GM12878 (cell line): ENCODE data around the gene ZNF423. TPM values are rescaled to one million over a fixed set of nuclear protein-coding genes. Genes with fewer than 3 reads are reported as not detected.

ENCODE experiments used
- BCL3 ChIP-seq: IDR thresholded peaks from 2 replicates; pipeline ENCODE4 v1.6.1; 2011; ENCODE audit warnings: borderline replicate concordance, low read depth, mild to moderate bottlenecking, moderate library complexity, low read length; ENCODE audit not compliant: insufficient read depth, poor library complexity, severe bottlenecking
- CHD2 ChIP-seq: IDR thresholded peaks from 2 replicates; pipeline ENCODE4 v1.6.1; 2011; ENCODE audit warnings: low read depth, low read length, improper control_type of control experiment, borderline replicate concordance
- LARP7 ChIP-seq: fragments of 450-650 bp; IDR thresholded peaks from 2 replicates; pipeline ENCODE4 v1.6.1; 2017; ENCODE audit warnings: mild to moderate bottlenecking
- PAX8 ChIP-seq: fragments of 450-650 bp; IDR thresholded peaks from 2 replicates; pipeline ENCODE4 v1.6.1; 2017; ENCODE audit warnings: mild to moderate bottlenecking, moderate library complexity
- PBX3 ChIP-seq: IDR thresholded peaks from 2 replicates; pipeline ENCODE4 v1.6.1; 2011; ENCODE audit warnings: mild to moderate bottlenecking, low read depth, low read length, moderate library complexity; ENCODE audit not compliant: insufficient replicate concordance
- PKNOX1 ChIP-seq: fragments of 450-650 bp; IDR thresholded peaks from 2 replicates; pipeline ENCODE4 v1.6.1; 2016; ENCODE audit warnings: mild to moderate bottlenecking
- SMC3 ChIP-seq: IDR thresholded peaks from 2 replicates; pipeline ENCODE4 v1.6.1; 2011; ENCODE audit warnings: low read length, improper control_type of control experiment, borderline replicate concordance
- TCF3 ChIP-seq: IDR thresholded peaks from 2 replicates; pipeline ENCODE4 v1.6.1; 2012; ENCODE audit warnings: low read depth, mild to moderate bottlenecking, low read length, borderline replicate concordance; ENCODE audit not compliant: insufficient read depth
- USF2 ChIP-seq: IDR thresholded peaks from 2 replicates; pipeline ENCODE4 v1.6.1; 2011; ENCODE audit warnings: low read depth, low read length, improper control_type of control experiment, borderline replicate concordance
- ZBTB11 ChIP-seq: fragments of 450-650 bp; formaldehyde crosslinking; IDR thresholded peaks from 2 replicates; pipeline ENCODE4 v1.5.0; 2022; ENCODE audit warnings: mild to moderate bottlenecking, missing genetic modification characterization
- polyA plus RNA-seq, 11 experiments: library from polyadenylated mRNA; depleted of rRNA in 4 of 11; unstranded in 6 of 11; stranded (reverse) in 5 of 11; fragments of >200 nt; fragmentation: Nextera tagmentation in 4 of 11; fragmentation: Illumina TruSeq in 1 of 11; extraction: Ambion mirVana in 4 of 11; extraction: Trizol in 1 of 11; gene quantifications; 1 replicate in 1 of 11; 2 replicates in 10 of 11; pipeline versions ENCODE4 v1.2.1 to v1.2.3, GENCODE V29; 2011 to 2016; ENCODE audit warnings: inconsistent platforms in 2 of 11, missing spikeins in 2 of 11, low read depth in 1 of 11
- total RNA-seq, 4 experiments: library from RNA; depleted of rRNA in 3 of 4; stranded (reverse); fragments of >200 nt in 3 of 4; fragmentation: Illumina TruSeq in 1 of 4; extraction: Trizol in 1 of 4; gene quantifications; 2 replicates each; pipeline versions ENCODE4 v1.2.1 to v1.2.3, GENCODE V29; 2013 to 2021

ZNF423 gene
- total and polyA plus RNA-seq, 10 of the 15 experiments (the other 5 are each of a cell fraction or from before 2014, with no cell fraction given), result 0.03 to 0.64 (median 0.10) TPM

- TF ChIP-seq ZBTB11 (CRISPR knock-in tag), result no peak
- TF ChIP-seq PBX3, result peak; percentile 87
- TF ChIP-seq SMC3, result peak; percentile 34; the same call in 1 of the 2 replicates
- no peak for TF ChIP-seq BCL3
- no peak for TF ChIP-seq LARP7
- peak; percentile 98 for TF ChIP-seq TCF3
- TF ChIP-seq PKNOX1, result peak; percentile 83
- no peak for TF ChIP-seq USF2
- no peak for TF ChIP-seq CHD2
- TF ChIP-seq PAX8, result no peak
Observed at GRCh38 chr16:49857423-49858181, 1.7 kb upstream of the ZNF423 start (continued).
